Lower lobe of right lung (tissue), 2 donors: ENCODE data around the gene PHYKPL. TPM values are rescaled to one million over a fixed set of nuclear protein-coding genes. Genes with fewer than 3 reads are reported as not detected.

ENCODE experiments used
- ATAC-seq, 2 donors: fragments of 200-7000 bp; cut with Tn5 transposase; one replicate each; pipeline ENCODE4 v1.9.1; 2020 to 2022; ENCODE audit warnings: mild to moderate bottlenecking in 2 of 2, moderate library complexity in 2 of 2
- DNase-seq: peaks from one replicate; pipeline ENCODE4 v3.0.0-alpha.2; 2020
- H3K27ac ChIP-seq: fragments of 200-600 bp; one replicate; pipeline ENCODE4 v1.8.0; 2022
- H3K27me3 ChIP-seq: fragments of 200-600 bp; one replicate; pipeline ENCODE4 v1.8.0; 2022; ENCODE audit warnings: low read depth
- H3K36me3 ChIP-seq: fragments of 200-600 bp; one replicate; pipeline ENCODE4 v1.8.0; 2022; ENCODE audit warnings: mild to moderate bottlenecking
- H3K4me1 ChIP-seq: fragments of 200-600 bp; one replicate; pipeline ENCODE4 v1.8.0; 2022
- H3K4me3 ChIP-seq: fragments of 200-600 bp; one replicate; pipeline ENCODE4 v1.8.0; 2022; ENCODE audit warnings: mild to moderate bottlenecking
- H3K9me3 ChIP-seq: fragments of 200-600 bp; one replicate; pipeline ENCODE4 v1.8.0; 2022
- CTCF ChIP-seq: fragments of 200-600 bp; IDR thresholded peaks from one replicate; pipeline ENCODE4 v1.8.0; 2022; ENCODE audit warnings: antibody characterized with exemption, mild to moderate bottlenecking
- intact Hi-C: fragments of 100-400 bp; cut with DNase I; formaldehyde crosslinking; loops from one replicate; pipeline ENCODE4 v1.11.0; 2022
- total RNA-seq: library from RNA; stranded (reverse); fragmentation: NEBNext Ultra II Directional; extraction: Animal tissue kit (Norgen Biotek cat#: 25700); gene quantifications from one replicate; pipeline ENCODE4 v1.2.1, GENCODE V29; 2021
- donor health status: DM: no; HTN: yes; CAD: no; lungs with severe emphysema.

PHYKPL gene
- total RNA-seq, 1 donor from 2014 or later: 101 TPM

- Histone ChIP-seq H3K27me3 (peaks cover 15% of the 10 kb centered on the region), H3K4me1 (peaks cover 9% of the 10 kb centered on the region), H3K4me3 (no peak overlapping the region), H3K27ac (no peak overlapping the region), H3K9me3 (no peaks in the 10 kb centered on the region), H3K36me3 (no peaks in the 10 kb centered on the region)
- TF ChIP-seq CTCF: no peak
- DNase-seq: no peak
- ATAC-seq: no peak
- intact Hi-C loops: loop anchor here (5.0 kb wide), 1 partner anchor 83 kb away; no protein-coding TSS in a partner anchor
These were observed 72.4 kb downstream of the PHYKPL start for GRCh38 chr5:178160176-178160575.

Other genes starting within 250 kb of the PHYKPL start
- not detected for gene PROP1, start 236.6 kb downstream of the PHYKPL start, total RNA-seq
- 7.9 TPM for gene N4BP3, start 119.3 kb downstream of the PHYKPL start, total RNA-seq
- gene RMND5B, start 101.8 kb downstream of the PHYKPL start, total RNA-seq: 38.6 TPM
- 57.5 TPM for gene NHP2, start 78.9 kb downstream of the PHYKPL start, total RNA-seq
- gene GMCL2, start 45.4 kb downstream of the PHYKPL start, total RNA-seq: not detected
- gene HNRNPAB, start 28.3 kb downstream of the PHYKPL start, total RNA-seq: 102 TPM